GM23338 (cell line): ENCODE data around the gene OR6N1. TPM values are rescaled to one million over a fixed set of nuclear protein-coding genes. Genes with fewer than 3 reads are reported as not detected.

Experiments used
- ATAC-seq: fragments of 200-7000 bp; cut with Tn5 transposase; 3 replicates; pipeline ENCODE4 v1.9.1; 2020
- DNase-seq: peaks from one replicate; pipeline ENCODE4 v3.0.0-alpha.2; 2015; ENCODE audit warnings: low spot score
- H2AFZ ChIP-seq: fragments of 200-600 bp; sonication (generic); 2 replicates; pipeline ENCODE4 v1.8.0; 2016; ENCODE audit warnings: antibody characterized with exemption, mild to moderate bottlenecking, moderate library complexity
- H3F3A ChIP-seq: fragments of 200-600 bp; sonication (generic); replicated peaks from 2 replicates; pipeline ENCODE4 v1.8.0; 2017; ENCODE audit warnings: antibody characterized with exemption, mixed run types, low read depth
- H3K27ac ChIP-seq: fragments of 200-600 bp; sonication (generic); 2 replicates; pipeline ENCODE4 v1.6.1; 2016; ENCODE audit warnings: low read depth
- H3K27me3 ChIP-seq: fragments of 200-600 bp; sonication (generic); 2 replicates; pipeline ENCODE4 v1.8.0; 2016; ENCODE audit warnings: mild to moderate bottlenecking, mixed run types, moderate library complexity; ENCODE audit not compliant: insufficient read depth
- H3K36me3 ChIP-seq: fragments of 200-600 bp; sonication (generic); 2 replicates; pipeline ENCODE4 v1.8.0; 2016; ENCODE audit warnings: mild to moderate bottlenecking; ENCODE audit not compliant: insufficient read depth
- H3K4me1 ChIP-seq: fragments of 200-600 bp; sonication (generic); 2 replicates; pipeline ENCODE4 v1.8.0; 2016; ENCODE audit warnings: mild to moderate bottlenecking, moderate library complexity; ENCODE audit not compliant: insufficient read depth
- H3K4me2 ChIP-seq: fragments of 200-600 bp; sonication (generic); 2 replicates; pipeline ENCODE4 v1.7.1; 2017; ENCODE audit warnings: mixed run types
- H3K4me3 ChIP-seq: fragments of 200-600 bp; sonication (generic); 2 replicates; pipeline ENCODE4 v1.6.1; 2016; ENCODE audit warnings: mixed run types
- H3K79me2 ChIP-seq: fragments of 200-600 bp; sonication (generic); replicated peaks from 2 replicates; pipeline ENCODE4 v1.8.0; 2017; ENCODE audit warnings: mild to moderate bottlenecking; ENCODE audit not compliant: insufficient read depth
- H3K9me2 ChIP-seq: fragments of 200-600 bp; sonication (generic); 2 replicates; pipeline ENCODE4 v1.8.0; 2017; ENCODE audit not compliant: insufficient read depth
- H4K20me1 ChIP-seq: fragments of 200-600 bp; sonication (generic); replicated peaks from 2 replicates; pipeline ENCODE4 v1.8.0; 2017; ENCODE audit warnings: mild to moderate bottlenecking; ENCODE audit not compliant: insufficient read depth
- H3K27ac Mint-ChIP-seq: 2 replicates; pipeline ENCODE4 v1.8.0; 2020; ENCODE audit warnings: inconsistent platforms, mild to moderate bottlenecking, moderate library complexity, mixed read lengths
- H3K27me3 Mint-ChIP-seq: 3 replicates; pipeline ENCODE4 v1.8.0; 2022; ENCODE audit warnings: low read depth, mild to moderate bottlenecking, moderate library complexity, mixed read lengths, inconsistent platforms; ENCODE audit not compliant: insufficient read depth, poor library complexity
- H3K36me3 Mint-ChIP-seq: 3 replicates; pipeline ENCODE4 v1.8.0; 2021; ENCODE audit warnings: low read depth, mild to moderate bottlenecking, inconsistent platforms, moderate library complexity, mixed read lengths
- H3K4me1 Mint-ChIP-seq: 3 replicates; pipeline ENCODE4 v1.8.0; 2020; ENCODE audit warnings: mild to moderate bottlenecking, inconsistent platforms, mixed read lengths
- H3K4me3 Mint-ChIP-seq: 3 replicates; pipeline ENCODE4 v1.8.0; 2021; ENCODE audit warnings: moderate library complexity, mild to moderate bottlenecking, inconsistent platforms, mixed read lengths
- H3K9me3 Mint-ChIP-seq: 3 replicates; pipeline ENCODE4 v1.8.0; 2020; ENCODE audit warnings: moderate library complexity, mild to moderate bottlenecking, inconsistent platforms, mixed read lengths
- CREB1 ChIP-seq: fragments of 250-450 bp; sonication (Bioruptor Pico); IDR thresholded peaks from 2 replicates; pipeline ENCODE4 v1.5.0; 2020; ENCODE audit warnings: low read depth, mild to moderate bottlenecking, moderate library complexity
- JUNB ChIP-seq: IDR thresholded peaks from one replicate; pipeline ENCODE4 v1.6.1; 2016; ENCODE audit warnings: antibody characterized with exemption; ENCODE audit not compliant: unreplicated experiment
- NANOG ChIP-seq: IDR thresholded peaks from 2 replicates; pipeline ENCODE4 v1.6.1; 2016; ENCODE audit warnings: antibody characterized with exemption, borderline replicate concordance
- ZNF114 ChIP-seq: fragments of 250-450 bp; sonication (Bioruptor Pico); IDR thresholded peaks from 2 replicates; pipeline ENCODE4 v1.5.0; 2020; ENCODE audit warnings: mild to moderate bottlenecking, moderate library complexity
- polyA plus RNA-seq: library from polyadenylated mRNA; unstranded; fragments of >200 nt; fragmentation: Nextera tagmentation; extraction: Ambion mirVana; gene quantifications from 2 replicates; pipeline ENCODE4 v1.2.1, GENCODE V29; 2016
- total RNA-seq: library from RNA; depleted of rRNA; stranded (reverse); fragments of >200 nt; shearing (Covaris generic); gene quantifications from 2 replicates; pipeline ENCODE4 v1.2.3, GENCODE V29; 2014
- TF ChIP-seq, protein P1 (sequence below): fragments of 250-450 bp; sonication (Bioruptor Pico); IDR thresholded peaks from 2 replicates; pipeline ENCODE4 v1.5.0; 2020; ENCODE audit warnings: mild to moderate bottlenecking, moderate library complexity
- TF ChIP-seq, protein P2 (sequence below): IDR thresholded peaks from one replicate; pipeline ENCODE4 v1.6.1; 2018; ENCODE audit warnings: antibody characterized with exemption; ENCODE audit not compliant: unreplicated experiment

OR6N1 gene
- total and polyA plus RNA-seq, 2 experiments from 2014 or later = not detected

DNA sequence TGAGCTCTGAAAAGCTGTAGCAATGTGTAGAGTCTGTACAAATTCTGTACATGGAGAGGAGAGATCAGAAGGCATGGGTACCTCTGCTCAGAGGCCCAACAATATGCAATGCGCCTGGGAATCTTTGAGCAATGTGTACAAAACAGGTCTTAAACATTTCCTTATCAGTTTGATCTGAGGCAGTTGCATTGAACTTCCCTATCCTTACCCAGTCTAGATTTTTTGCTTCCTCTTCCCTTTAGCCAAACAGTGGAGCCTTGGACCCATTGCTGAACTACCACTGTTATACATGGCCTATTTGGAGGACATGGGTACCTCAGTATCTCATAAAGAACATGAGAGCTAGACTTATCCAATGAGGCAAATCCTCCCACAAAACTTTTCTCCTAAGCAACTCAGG lies 46.6 kb upstream of the OR6N1 start (continued):
- TF ChIP-seq, protein P1, sequence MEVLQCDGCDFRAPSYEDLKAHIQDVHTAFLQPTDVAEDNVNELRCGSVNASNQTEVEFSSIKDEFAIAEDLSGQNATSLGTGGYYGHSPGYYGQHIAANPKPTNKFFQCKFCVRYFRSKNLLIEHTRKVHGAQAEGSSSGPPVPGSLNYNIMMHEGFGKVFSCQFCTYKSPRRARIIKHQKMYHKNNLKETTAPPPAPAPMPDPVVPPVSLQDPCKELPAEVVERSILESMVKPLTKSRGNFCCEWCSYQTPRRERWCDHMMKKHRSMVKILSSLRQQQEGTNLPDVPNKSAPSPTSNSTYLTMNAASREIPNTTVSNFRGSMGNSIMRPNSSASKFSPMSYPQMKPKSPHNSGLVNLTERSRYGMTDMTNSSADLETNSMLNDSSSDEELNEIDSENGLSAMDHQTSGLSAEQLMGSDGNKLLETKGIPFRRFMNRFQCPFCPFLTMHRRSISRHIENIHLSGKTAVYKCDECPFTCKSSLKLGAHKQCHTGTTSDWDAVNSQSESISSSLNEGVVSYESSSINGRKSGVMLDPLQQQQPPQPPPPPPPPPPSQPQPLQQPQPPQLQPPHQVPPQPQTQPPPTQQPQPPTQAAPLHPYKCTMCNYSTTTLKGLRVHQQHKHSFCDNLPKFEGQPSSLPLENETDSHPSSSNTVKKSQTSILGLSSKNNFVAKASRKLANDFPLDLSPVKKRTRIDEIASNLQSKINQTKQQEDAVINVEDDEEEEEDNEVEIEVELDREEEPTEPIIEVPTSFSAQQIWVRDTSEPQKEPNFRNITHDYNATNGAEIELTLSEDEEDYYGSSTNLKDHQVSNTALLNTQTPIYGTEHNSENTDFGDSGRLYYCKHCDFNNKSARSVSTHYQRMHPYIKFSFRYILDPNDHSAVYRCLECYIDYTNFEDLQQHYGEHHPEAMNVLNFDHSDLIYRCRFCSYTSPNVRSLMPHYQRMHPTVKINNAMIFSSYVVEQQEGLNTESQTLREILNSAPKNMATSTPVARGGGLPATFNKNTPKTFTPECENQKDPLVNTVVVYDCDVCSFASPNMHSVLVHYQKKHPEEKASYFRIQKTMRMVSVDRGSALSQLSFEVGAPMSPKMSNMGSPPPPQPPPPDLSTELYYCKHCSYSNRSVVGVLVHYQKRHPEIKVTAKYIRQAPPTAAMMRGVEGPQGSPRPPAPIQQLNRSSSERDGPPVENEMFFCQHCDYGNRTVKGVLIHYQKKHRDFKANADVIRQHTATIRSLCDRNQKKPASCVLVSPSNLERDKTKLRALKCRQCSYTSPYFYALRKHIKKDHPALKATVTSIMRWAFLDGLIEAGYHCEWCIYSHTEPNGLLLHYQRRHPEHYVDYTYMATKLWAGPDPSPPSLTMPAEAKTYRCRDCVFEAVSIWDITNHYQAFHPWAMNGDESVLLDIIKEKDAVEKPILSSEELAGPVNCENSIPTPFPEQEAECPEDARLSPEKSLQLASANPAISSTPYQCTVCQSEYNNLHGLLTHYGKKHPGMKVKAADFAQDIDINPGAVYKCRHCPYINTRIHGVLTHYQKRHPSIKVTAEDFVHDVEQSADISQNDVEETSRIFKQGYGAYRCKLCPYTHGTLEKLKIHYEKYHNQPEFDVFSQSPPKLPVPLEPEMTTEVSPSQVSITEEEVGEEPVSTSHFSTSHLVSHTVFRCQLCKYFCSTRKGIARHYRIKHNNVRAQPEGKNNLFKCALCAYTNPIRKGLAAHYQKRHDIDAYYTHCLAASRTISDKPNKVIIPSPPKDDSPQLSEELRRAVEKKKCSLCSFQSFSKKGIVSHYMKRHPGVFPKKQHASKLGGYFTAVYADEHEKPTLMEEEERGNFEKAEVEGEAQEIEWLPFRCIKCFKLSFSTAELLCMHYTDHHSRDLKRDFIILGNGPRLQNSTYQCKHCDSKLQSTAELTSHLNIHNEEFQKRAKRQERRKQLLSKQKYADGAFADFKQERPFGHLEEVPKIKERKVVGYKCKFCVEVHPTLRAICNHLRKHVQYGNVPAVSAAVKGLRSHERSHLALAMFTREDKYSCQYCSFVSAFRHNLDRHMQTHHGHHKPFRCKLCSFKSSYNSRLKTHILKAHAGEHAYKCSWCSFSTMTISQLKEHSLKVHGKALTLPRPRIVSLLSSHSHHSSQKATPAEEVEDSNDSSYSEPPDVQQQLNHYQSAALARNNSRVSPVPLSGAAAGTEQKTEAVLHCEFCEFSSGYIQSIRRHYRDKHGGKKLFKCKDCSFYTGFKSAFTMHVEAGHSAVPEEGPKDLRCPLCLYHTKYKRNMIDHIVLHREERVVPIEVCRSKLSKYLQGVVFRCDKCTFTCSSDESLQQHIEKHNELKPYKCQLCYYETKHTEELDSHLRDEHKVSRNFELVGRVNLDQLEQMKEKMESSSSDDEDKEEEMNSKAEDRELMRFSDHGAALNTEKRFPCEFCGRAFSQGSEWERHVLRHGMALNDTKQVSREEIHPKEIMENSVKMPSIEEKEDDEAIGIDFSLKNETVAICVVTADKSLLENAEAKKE (CRISPR knock-in tag) = no peak
- TF ChIP-seq JUNB = no peak
- no peak for TF ChIP-seq ZNF114 (CRISPR knock-in tag)
- TF ChIP-seq, protein P2, sequence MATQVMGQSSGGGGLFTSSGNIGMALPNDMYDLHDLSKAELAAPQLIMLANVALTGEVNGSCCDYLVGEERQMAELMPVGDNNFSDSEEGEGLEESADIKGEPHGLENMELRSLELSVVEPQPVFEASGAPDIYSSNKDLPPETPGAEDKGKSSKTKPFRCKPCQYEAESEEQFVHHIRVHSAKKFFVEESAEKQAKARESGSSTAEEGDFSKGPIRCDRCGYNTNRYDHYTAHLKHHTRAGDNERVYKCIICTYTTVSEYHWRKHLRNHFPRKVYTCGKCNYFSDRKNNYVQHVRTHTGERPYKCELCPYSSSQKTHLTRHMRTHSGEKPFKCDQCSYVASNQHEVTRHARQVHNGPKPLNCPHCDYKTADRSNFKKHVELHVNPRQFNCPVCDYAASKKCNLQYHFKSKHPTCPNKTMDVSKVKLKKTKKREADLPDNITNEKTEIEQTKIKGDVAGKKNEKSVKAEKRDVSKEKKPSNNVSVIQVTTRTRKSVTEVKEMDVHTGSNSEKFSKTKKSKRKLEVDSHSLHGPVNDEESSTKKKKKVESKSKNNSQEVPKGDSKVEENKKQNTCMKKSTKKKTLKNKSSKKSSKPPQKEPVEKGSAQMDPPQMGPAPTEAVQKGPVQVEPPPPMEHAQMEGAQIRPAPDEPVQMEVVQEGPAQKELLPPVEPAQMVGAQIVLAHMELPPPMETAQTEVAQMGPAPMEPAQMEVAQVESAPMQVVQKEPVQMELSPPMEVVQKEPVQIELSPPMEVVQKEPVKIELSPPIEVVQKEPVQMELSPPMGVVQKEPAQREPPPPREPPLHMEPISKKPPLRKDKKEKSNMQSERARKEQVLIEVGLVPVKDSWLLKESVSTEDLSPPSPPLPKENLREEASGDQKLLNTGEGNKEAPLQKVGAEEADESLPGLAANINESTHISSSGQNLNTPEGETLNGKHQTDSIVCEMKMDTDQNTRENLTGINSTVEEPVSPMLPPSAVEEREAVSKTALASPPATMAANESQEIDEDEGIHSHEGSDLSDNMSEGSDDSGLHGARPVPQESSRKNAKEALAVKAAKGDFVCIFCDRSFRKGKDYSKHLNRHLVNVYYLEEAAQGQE = no peak

DNA sequence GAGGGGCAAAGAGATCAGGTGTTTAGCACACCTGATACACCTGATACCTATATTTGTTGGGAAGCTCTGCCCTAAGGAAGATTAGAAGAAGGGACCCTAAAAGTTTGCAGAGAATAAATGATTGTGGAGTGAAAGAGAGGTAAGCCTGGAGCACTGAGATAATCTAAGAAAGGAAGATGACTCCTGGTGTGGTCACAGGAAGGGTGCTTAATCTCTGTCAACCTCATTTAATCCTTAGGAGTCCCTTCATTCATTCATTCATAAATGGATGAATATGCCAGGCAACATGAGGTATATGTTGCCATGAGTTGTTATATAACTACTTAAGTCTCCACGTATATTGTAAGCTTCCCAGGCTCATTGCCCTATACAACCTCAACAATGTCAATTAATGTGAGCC lies 43.0 kb upstream of the OR6N1 start:
- H3K36me3 Mint-ChIP-seq = no peaks in the 10 kb centered on the region
- TF ChIP-seq, protein P2 = no peak
- no peak for TF ChIP-seq CREB1 (CRISPR knock-in tag)
- no peak for TF ChIP-seq NANOG

More for the DNA sequence above, 43.0 kb upstream of the OR6N1 start:
- H3K4me3 ChIP-seq = no peak overlapping the region
- H3K9me2 ChIP-seq = no peaks in the 10 kb centered on the region
- no peaks in the 10 kb centered on the region for H3K9me3 Mint-ChIP-seq
- no peak overlapping the region for H2AFZ ChIP-seq
- no peak overlapping the region for H3K27ac Mint-ChIP-seq
- H4K20me1 ChIP-seq = no peaks in the 10 kb centered on the region
- no peaks in the 10 kb centered on the region for H3K27me3 ChIP-seq
- H3K79me2 ChIP-seq = no peaks in the 10 kb centered on the region
- H3K27me3 Mint-ChIP-seq = no peaks in the 10 kb centered on the region
- H3K4me3 Mint-ChIP-seq = no peak overlapping the region
- ATAC-seq (no peak), DNase-seq (no peak)
- H3F3A ChIP-seq = no peaks in the 10 kb centered on the region
- H3K4me2 ChIP-seq = no peak overlapping the region
- no peak overlapping the region for H3K27ac ChIP-seq
- no peaks in the 10 kb centered on the region for H3K4me1 ChIP-seq
- H3K36me3 ChIP-seq = no peaks in the 10 kb centered on the region
- H3K4me1 Mint-ChIP-seq = no peaks in the 10 kb centered on the region
